GM21619 (cell line): ENCODE data around the gene TRAF3IP3.

ENCODE experiments used
- ATAC-seq: cut with Tn5 transposase; IDR thresholded peaks from one replicate; pipeline ENCODE4 v1.9.1; 2021; ENCODE audit not compliant: unreplicated experiment

Gene TRAF3IP3

DNA sequence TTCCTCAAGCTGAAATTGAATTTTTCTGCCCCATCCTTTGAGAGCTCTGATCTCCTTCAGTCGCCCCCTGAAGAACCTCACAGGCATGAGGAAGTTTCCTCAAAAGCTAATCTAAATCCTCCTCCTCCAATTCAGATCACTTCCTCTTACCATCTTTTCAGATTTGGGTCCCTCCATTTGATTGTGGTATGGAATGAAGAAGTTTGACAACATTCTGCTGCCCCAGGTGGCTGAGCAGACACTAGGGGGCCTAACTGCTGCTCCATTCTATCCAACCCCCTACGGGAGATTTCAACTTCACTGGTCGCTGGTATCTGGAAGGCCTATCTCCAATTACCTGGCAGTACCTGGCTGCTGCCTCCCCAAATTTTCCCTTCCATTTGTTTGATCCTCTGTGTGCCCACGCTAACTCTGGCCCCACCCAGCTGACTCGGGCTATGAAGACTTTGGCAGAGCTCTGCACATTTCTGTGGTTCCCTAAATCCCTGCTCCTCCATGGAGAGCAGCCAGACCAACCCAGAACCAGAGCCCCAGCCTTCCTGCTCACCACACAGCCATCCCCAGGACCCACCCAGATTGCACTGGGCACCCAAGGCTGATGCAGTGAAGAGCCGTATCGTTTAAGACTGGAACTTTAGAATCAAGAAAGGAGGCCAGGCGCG, 42.3 kb downstream of the TRAF3IP3 start:
- ATAC-seq, result no peak

DNA sequence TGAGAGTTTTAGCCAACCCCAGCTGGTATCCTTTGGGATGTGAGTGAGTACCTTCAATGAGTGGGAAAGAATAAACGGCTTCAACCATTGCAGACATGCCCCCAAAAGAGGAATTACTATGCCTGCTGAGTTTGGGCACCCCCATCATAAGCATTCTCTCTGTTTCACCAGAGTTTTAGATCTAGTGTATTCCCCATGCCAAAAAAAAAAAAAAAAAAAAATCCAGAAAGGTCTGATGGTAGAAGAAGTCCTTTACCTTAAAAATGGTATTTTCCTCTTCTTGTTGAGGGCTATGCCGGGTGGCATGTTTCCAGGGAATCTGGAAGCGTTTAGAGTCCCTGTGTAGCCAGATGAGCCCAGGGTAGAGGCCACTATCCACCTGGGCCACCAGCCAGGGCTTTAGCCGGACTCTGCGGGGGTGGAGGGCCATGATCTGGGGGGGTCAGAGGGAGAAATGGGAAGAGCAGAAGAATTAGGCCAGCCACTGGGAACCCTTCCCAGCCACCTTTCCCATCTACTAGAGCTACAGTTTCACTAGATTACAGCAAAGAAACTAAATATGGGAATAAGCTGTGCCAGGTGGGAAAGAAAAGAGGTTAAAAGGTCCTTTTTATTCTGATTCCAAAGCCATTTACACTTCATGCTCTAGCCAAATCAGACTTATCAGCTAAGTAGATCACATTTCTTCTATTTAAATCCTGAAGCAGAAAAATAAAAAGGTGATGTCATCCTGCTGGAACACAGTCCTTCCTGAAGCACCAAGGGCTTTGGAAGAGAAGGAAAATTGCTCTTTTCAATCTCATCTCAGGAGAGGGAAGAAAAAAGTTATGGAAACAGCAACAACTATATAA, 45.4 kb downstream of the TRAF3IP3 start:
- ATAC-seq, result no peak

- ATAC-seq, result no peak
Observed at GRCh38 chr1:209802117-209802779, 46.4 kb downstream of the TRAF3IP3 start.

- no peak for ATAC-seq
Observed at GRCh38 chr1:209802780-209803152, 46.9 kb downstream of the TRAF3IP3 start.

GRCh38 chr1:209803568-209803967, 47.7 kb downstream of the TRAF3IP3 start:
- no peak for ATAC-seq

GRCh38 chr1:209805341-209805781, 49.5 kb downstream of the TRAF3IP3 start:
- no peak for ATAC-seq

DNA sequence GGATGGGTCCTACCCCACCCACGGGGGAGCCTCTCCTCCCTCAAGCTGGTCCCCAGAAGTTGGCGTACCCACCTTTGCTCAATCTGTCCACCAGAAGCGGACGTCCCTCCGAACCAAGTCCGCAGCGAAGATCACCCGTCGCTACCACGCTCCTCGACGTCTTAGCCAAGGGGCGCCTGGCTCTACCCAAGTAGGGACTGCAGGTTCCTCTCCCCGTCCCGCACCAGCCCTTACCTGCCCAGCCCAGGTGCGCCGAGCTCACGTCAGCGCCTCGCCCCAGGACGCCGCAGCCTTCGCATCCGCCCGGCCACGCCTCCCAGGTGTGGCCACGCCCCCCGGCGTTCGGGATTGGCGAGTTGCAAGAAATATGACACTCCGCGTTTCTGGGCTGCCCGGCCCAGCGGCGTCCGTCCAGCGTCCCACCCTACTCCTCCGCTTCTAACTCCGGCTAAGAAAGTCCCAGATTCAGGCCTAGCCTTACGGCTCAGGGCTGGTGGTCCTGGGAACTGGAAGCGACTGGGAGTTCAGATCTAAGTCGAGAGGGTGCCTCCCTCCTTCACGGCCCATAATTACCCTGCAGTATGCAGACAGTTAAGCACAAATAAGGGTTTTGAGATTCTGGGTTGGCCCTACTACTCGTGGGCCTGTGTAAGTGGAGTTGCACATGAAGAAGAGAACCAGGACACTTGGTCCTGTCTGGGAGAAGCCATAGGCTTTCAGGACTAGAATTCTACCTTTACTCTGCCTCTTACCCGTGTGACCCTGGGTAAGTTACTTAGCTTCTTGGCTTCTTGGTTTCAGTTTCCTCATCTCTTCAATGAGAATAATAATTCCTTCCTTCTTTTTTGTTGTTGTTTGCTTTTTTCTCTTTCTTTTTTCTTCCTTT, 50.3 kb downstream of the TRAF3IP3 start, which contains the start of gene IRF6:
IRF6 (minus strand) TSS at position 268 of the 886 bp plus-strand sequence. CDS start 4,729 bp downstream, outside the sequence.
- ATAC-seq, result peak; percentile 91

DNA sequence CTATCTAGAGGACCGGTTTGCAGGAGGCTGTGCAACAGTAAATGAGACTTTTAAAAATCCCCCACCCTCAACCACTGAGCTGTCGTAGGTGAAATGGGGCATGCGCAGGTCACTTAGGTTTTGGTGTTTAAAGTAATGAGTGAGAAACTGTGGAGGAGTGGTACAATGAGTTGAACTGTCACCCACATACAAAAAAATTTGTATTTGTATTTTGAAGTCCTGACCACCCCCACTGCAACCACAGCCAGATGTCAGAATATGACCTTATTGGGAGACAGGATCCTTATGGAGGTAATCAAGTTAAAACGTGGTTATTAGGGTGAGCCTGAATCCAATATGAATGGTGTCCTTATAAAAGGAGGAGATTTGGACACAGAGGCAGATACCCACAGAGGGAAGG, 51.7 kb downstream of the TRAF3IP3 start:
- no peak for ATAC-seq

DNA sequence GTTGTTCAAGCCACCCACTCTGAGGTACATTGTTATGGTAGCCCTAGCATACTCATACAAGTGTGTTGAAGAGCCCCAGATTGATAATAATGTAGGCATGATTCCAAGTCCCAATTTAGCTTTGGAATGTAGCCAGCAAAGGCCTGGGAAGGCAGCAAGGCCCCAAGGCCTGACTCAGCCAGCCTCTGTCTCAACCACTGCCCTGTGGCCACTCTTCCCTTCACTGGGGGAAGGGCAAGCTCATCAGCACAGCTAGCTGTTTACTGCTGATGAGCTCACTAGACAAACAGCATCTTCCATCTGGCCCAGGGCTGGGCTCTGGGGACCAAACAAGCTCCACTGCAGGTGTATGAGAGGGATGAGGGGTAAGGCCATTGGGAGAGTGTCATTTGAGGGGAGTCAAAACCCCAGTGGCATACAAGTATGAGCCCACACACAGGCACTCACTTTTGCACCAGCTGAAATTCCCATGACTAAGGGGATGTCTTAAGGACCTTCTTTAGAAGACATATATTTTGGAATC, 52.3 kb downstream of the TRAF3IP3 start:
- ATAC-seq, result no peak

GRCh38 chr1:209809611-209810010, 53.8 kb downstream of the TRAF3IP3 start:
- no peak for ATAC-seq

DNA sequence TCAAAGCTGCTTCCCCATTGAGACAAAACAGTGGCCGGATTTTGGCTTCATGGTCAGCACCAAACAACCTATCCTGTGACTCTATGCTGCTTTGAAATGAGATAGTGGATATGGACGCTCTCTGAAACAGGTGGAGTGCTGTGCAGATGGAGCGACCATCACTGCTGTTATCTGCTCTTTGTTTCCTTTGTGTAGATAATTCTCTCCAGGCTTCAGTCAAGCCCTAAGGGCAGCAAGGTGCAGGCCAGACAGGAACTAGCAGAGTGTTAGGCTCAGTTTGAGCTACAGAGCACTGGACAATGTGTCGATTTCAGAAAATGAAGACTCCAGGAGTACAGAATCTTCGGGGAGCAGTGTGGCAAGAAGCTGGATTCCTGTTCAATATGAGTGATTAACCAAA, 54.9 kb downstream of the TRAF3IP3 start:
- ATAC-seq, result no peak

DNA sequence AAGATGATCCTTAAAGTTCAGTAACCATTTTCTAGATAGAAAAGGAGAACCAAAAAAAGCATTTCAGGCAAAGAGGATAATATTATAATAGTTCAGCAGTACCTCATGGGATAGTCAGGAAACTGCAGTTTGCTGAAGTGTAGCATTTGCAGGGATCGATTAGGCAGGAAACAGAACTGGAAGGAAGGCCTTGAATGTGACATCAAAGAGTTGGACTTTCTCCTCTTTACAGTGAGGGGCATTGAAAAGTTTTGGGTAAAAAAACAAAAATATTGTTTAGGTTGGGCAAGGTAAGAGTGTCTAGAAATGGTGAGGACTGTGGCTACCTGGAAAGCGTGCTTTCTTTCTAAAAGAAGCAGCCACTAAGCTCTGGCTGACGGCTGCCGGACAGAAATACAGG, 58.0 kb downstream of the TRAF3IP3 start:
- no peak for ATAC-seq

GRCh38 chr1:209815490-209815889, 59.6 kb downstream of the TRAF3IP3 start:
- no peak for ATAC-seq

GRCh38 chr1:209815931-209816341, 60.1 kb downstream of the TRAF3IP3 start:
- no peak for ATAC-seq

DNA sequence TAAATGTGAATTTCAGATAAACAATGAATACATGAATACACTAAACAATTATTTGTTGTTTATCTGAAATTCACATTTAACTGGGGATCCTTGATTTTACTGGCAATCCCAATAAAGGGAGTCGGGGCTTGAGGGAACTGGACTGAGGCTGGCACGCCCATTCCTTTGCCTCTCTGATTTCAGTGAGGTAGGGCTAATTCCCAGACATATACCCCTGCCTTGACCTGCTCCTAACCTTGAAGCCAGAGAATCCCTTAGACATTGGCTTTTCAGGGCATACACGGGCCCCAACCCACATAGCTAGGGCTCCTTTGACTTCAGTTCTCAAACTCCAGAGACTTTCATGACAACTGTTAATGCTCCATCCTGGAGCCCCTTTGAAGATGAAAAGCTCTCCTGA, 61.1 kb downstream of the TRAF3IP3 start:
- ATAC-seq, result no peak

DNA sequence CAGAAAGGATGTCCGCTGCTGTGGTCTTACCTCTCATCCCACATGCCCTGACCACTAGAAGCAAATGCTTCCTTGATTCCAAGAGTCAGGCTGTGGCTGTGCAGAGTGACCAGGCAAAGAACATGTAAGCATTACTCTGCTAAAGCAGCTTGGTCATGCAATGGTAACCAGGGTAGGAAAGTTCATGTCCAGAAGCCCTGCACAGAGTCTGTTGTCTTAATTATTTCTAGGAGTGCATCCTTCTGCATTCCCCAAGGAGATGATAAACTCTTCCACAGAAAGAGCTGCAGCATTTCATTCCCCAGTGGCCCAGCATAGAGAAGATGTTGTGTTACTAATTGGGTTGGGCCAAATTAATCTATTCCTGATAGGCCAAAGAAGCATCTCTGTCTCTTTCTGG, 61.8 kb downstream of the TRAF3IP3 start:
- no peak for ATAC-seq

GRCh38 chr1:209819058-209819457, 63.2 kb downstream of the TRAF3IP3 start:
- no peak for ATAC-seq

- ATAC-seq, result no peak
Observed at GRCh38 chr1:209820986-209821385, 65.1 kb downstream of the TRAF3IP3 start.

GRCh38 chr1:209822706-209823105, 66.9 kb downstream of the TRAF3IP3 start:
- ATAC-seq, result no peak
